ENCODE data around the gene ARID4B.
"Not testable (repeated sequence)": the region's sequence is repeated elsewhere in the genome, so short reads cannot be mapped to it uniquely, and the experiment has no call there.

DNA sequence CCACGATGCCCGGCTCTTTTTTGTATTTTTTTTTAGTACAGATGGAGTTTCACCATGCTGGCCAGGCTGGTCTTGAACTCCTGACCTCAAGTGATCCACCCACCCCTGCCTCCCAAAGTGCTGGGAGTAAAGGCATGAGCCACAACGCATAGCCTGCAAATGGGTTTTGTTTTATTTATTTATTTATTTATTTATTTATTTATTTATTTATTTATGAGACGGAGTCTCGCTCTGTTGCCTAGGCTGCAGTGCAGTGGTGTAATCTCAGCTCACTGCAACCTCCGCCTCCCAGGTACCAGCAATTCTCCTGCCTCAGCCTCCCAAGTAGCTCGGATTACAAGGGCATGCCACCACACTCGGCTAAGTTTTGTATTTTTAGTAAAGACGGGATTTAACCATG, 36.2 kb upstream of the ARID4B start:
- TF ChIP-seq, protein P1, sequence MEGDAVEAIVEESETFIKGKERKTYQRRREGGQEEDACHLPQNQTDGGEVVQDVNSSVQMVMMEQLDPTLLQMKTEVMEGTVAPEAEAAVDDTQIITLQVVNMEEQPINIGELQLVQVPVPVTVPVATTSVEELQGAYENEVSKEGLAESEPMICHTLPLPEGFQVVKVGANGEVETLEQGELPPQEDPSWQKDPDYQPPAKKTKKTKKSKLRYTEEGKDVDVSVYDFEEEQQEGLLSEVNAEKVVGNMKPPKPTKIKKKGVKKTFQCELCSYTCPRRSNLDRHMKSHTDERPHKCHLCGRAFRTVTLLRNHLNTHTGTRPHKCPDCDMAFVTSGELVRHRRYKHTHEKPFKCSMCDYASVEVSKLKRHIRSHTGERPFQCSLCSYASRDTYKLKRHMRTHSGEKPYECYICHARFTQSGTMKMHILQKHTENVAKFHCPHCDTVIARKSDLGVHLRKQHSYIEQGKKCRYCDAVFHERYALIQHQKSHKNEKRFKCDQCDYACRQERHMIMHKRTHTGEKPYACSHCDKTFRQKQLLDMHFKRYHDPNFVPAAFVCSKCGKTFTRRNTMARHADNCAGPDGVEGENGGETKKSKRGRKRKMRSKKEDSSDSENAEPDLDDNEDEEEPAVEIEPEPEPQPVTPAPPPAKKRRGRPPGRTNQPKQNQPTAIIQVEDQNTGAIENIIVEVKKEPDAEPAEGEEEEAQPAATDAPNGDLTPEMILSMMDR (IDR thresholded peaks at IDR 0.05; ENCODE audit: low read depth, low read length): not testable (repeated sequence)
- TF ChIP-seq EZH2phosphoT487 (IDR thresholded peaks at IDR 0.05; ENCODE audit: low read depth): not testable (repeated sequence)
